Fibroblast of pulmonary artery (primary cell): Measurements from ENCODE around the gene AREG.

ENCODE experiments used
- DNase-seq: peaks from one replicate; pipeline ENCODE4 v3.0.0-alpha.2; 2010; ENCODE audit warnings: low read depth
- H3K4me3 ChIP-seq: replicated peaks from 2 replicates; pipeline ENCODE4 v1.5.1; 2011; ENCODE audit warnings: low read depth, mild to moderate bottlenecking, control low read depth, low read length, moderate library complexity
- CTCF ChIP-seq: IDR thresholded peaks from 2 replicates; pipeline ENCODE4 v1.5.1; 2011; ENCODE audit warnings: mild to moderate bottlenecking, control low read depth, low read length, inconsistent platforms; ENCODE audit errors: missing control alignments

AREG gene

GRCh38 chr4:74418063-74418670, 26.8 kb upstream of the AREG start:
- TF ChIP-seq CTCF, result no peak
- H3K4me3 ChIP-seq, result no peak overlapping the region
- DNase-seq, result peak; percentile 91

GRCh38 chr4:74420863-74421262, 24.1 kb upstream of the AREG start:
- H3K4me3 ChIP-seq, result no peak overlapping the region
- TF ChIP-seq CTCF, result no peak
- DNase-seq, result no peak

DNA sequence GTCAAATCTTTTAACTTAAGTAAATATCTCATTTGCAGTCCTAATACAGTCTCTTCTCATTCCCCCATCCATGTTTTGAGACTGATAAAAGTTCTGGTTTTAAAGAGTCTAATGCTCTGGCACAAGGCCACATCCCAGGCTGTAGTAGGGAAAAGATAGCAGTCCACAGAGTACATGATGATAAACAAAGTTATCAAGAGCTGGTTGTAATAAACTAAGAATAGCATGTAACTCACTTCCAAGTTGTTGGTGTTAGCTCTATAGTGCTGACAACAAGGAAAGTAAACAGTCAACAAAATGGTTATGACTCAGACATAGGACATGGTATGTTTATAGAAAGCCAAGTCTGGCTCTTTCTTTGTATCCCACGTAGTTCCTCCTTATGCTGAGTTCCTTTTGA, 21.8 kb upstream of the AREG start:
- TF ChIP-seq CTCF, result no peak
- peak; percentile 91 for DNase-seq
- no peak overlapping the region for H3K4me3 ChIP-seq

DNA sequence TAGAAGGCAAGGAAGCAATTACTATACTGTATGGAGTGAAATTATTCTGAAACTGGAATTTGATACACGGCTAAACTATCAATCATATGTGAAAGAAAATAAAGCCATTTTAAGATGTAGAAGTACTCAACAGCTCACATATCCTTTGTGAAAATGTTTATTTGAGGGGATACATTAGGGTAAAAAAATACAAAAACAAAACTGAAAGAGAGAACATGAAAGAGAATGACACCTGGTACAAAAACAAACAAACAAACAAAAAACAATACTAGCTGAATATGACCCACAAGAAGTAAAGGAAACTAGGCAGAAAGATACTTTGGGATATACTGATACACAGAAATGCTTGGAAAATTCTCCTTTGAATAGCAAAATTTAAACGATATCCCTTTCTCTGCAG, 20.8 kb upstream of the AREG start:
- no peak for TF ChIP-seq CTCF
- no peak overlapping the region for H3K4me3 ChIP-seq
- DNase-seq, result no peak

GRCh38 chr4:74426101-74426500, 18.8 kb upstream of the AREG start:
- DNase-seq, result peak; percentile 77
- no peak for TF ChIP-seq CTCF
- no peak overlapping the region for H3K4me3 ChIP-seq

GRCh38 chr4:74428276-74428675, 16.7 kb upstream of the AREG start:
- no peak for TF ChIP-seq CTCF
- DNase-seq, result peak; percentile 67
- no peak overlapping the region for H3K4me3 ChIP-seq

- DNase-seq, result peak; percentile 96
- no peak for TF ChIP-seq CTCF
- H3K4me3 ChIP-seq, result no peak overlapping the region
Measured at GRCh38 chr4:74431113-74431826, 13.7 kb upstream of the AREG start.
